Effector memory CD4-positive, alpha-beta T cell (primary cell): Measurements from ENCODE around the gene TTC39A.
"Not testable (repeated sequence)": the region's sequence is repeated elsewhere in the genome, so short reads cannot be mapped to it uniquely, and the experiment has no call there.

ENCODE experiments used
- DNase-seq, 3 donors: peaks; one replicate each; pipeline ENCODE4 v3.0.0-alpha.2; 2020
- H3K27ac ChIP-seq: 2 replicates; pipeline ENCODE4 v1.7.0; 2013; ENCODE audit warnings: mild to moderate bottlenecking, low read length, moderate library complexity; ENCODE audit not compliant: insufficient read depth, poor library complexity, severe bottlenecking
- H3K27me3 ChIP-seq: replicated peaks from 2 replicates; pipeline ENCODE4 v1.7.0; 2013; ENCODE audit warnings: mild to moderate bottlenecking, low read length; ENCODE audit not compliant: insufficient read depth, control insufficient read depth, poor library complexity, severe bottlenecking
- H3K36me3 ChIP-seq: 2 replicates; pipeline ENCODE4 v1.7.0; 2013; ENCODE audit warnings: mild to moderate bottlenecking, low read length, moderate library complexity; ENCODE audit not compliant: control insufficient read depth, insufficient read depth
- H3K4me1 ChIP-seq: 2 replicates; pipeline ENCODE4 v1.7.0; 2013; ENCODE audit warnings: low read length, mild to moderate bottlenecking; ENCODE audit not compliant: control insufficient read depth, insufficient read depth, poor library complexity, severe bottlenecking
- H3K4me3 ChIP-seq: 2 replicates; pipeline ENCODE4 v1.7.0; 2013; ENCODE audit warnings: low read length, low read depth, mild to moderate bottlenecking; ENCODE audit not compliant: insufficient read depth, poor library complexity, severe bottlenecking
- H3K9me3 ChIP-seq: 2 replicates; pipeline ENCODE4 v1.7.0; 2013; ENCODE audit warnings: mild to moderate bottlenecking, low read length, moderate library complexity; ENCODE audit not compliant: control insufficient read depth

Gene TTC39A

GRCh38 chr1:51326839-51327238 lies 3.5 kb downstream of the TTC39A start:
- Histone ChIP-seq H3K4me1 (no peaks in the 10 kb centered on the region), H3K4me3 (no peak overlapping the region), H3K9me3 (no peaks in the 10 kb centered on the region), H3K27me3 (peaks cover 10% of the 10 kb centered on the region), H3K36me3 (no peaks in the 10 kb centered on the region), H3K27ac (no peak overlapping the region)
- DNase-seq: no peak

- no peak for DNase-seq
- no peak overlapping the region for H3K27ac ChIP-seq
- no peaks in the 10 kb centered on the region for H3K4me1 ChIP-seq
- no peaks in the 10 kb centered on the region for H3K9me3 ChIP-seq
- H3K4me3 ChIP-seq: no peak overlapping the region
- H3K27me3 ChIP-seq: peaks cover 6% of the 10 kb centered on the region
- H3K36me3 ChIP-seq: no peaks in the 10 kb centered on the region
Measured at GRCh38 chr1:51325878-51326755, 4.2 kb downstream of the TTC39A start.

GRCh38 chr1:51325391-51325790 lies 5.0 kb downstream of the TTC39A start:
- Histone ChIP-seq H3K36me3 (no peaks in the 10 kb centered on the region), H3K9me3 (no peaks in the 10 kb centered on the region), H3K4me3 (no peak overlapping the region), H3K27ac (no peak overlapping the region), H3K27me3 (no peaks in the 10 kb centered on the region), H3K4me1 (no peaks in the 10 kb centered on the region)
- DNase-seq: no peak

- H3K27ac ChIP-seq, DNase-seq, H3K9me3 ChIP-seq, H3K4me1 ChIP-seq, H3K36me3 ChIP-seq, H3K27me3 ChIP-seq, H3K4me3 ChIP-seq: not testable (repeated sequence)
Measured at GRCh38 chr1:51325011-51325385, 5.4 kb downstream of the TTC39A start.

GRCh38 chr1:51324251-51325010 lies 5.9 kb downstream of the TTC39A start:
- Histone ChIP-seq H3K4me1 (no peaks in the 10 kb centered on the region), H3K9me3 (no peaks in the 10 kb centered on the region), H3K27me3 (no peaks in the 10 kb centered on the region), H3K27ac (no peak overlapping the region), H3K4me3 (no peak overlapping the region), H3K36me3 (no peaks in the 10 kb centered on the region)
- DNase-seq: no peak

- Histone ChIP-seq H3K27me3 (no peaks in the 10 kb centered on the region), H3K27ac (no peak overlapping the region), H3K4me1 (no peaks in the 10 kb centered on the region), H3K9me3 (no peaks in the 10 kb centered on the region), H3K4me3 (no peak overlapping the region), H3K36me3 (no peaks in the 10 kb centered on the region)
- no peak for DNase-seq
Measured at GRCh38 chr1:51323778-51324177, 6.6 kb downstream of the TTC39A start.

GRCh38 chr1:51322417-51323101 lies 7.8 kb downstream of the TTC39A start:
- H3K4me1 ChIP-seq: no peaks in the 10 kb centered on the region
- H3K36me3 ChIP-seq: no peaks in the 10 kb centered on the region
- DNase-seq: no peak
- no peak overlapping the region for H3K27ac ChIP-seq
- H3K9me3 ChIP-seq: no peaks in the 10 kb centered on the region
- no peaks in the 10 kb centered on the region for H3K27me3 ChIP-seq
- no peak overlapping the region for H3K4me3 ChIP-seq

- DNase-seq: no peak
- Histone ChIP-seq H3K27me3 (no peaks in the 10 kb centered on the region), H3K27ac (no peak overlapping the region), H3K4me3 (no peak overlapping the region), H3K36me3 (no peaks in the 10 kb centered on the region), H3K9me3 (no peaks in the 10 kb centered on the region), H3K4me1 (no peaks in the 10 kb centered on the region)
Measured at GRCh38 chr1:51321924-51322280, 8.5 kb downstream of the TTC39A start.

- no peaks in the 10 kb centered on the region for H3K4me1 ChIP-seq
- no peaks in the 10 kb centered on the region for H3K27me3 ChIP-seq
- H3K9me3 ChIP-seq: no peaks in the 10 kb centered on the region
- no peak for DNase-seq
- H3K36me3 ChIP-seq: no peaks in the 10 kb centered on the region
- H3K27ac ChIP-seq: no peak overlapping the region
- no peak overlapping the region for H3K4me3 ChIP-seq
Measured at GRCh38 chr1:51320967-51321923, 9.1 kb downstream of the TTC39A start.
